Adipocyte (in vitro differentiated cells): ENCODE data around the gene XYLB.
A peak's percentile ranks its signal among the peaks of the same experiment; 100 is the strongest.

Experiments
- DNase-seq: peaks from one replicate; pipeline ENCODE4 v3.0.0-alpha.2; 2015; ENCODE audit warnings: low read depth
- H3K27me3 ChIP-seq: replicated peaks from 2 replicates; pipeline ENCODE4 v1.7.0; 2013; ENCODE audit warnings: mild to moderate bottlenecking, low read length, moderate library complexity; ENCODE audit not compliant: control insufficient read depth, insufficient read depth
- H3K36me3 ChIP-seq: 2 replicates; pipeline ENCODE4 v1.7.0; 2013; ENCODE audit warnings: low read length, mild to moderate bottlenecking, moderate library complexity; ENCODE audit not compliant: control insufficient read depth, insufficient read depth, severe bottlenecking
- H3K4me1 ChIP-seq: 2 replicates; pipeline ENCODE4 v1.7.0; 2013; ENCODE audit warnings: mild to moderate bottlenecking, low read length, moderate library complexity; ENCODE audit not compliant: control insufficient read depth, insufficient read depth
- H3K4me3 ChIP-seq: 2 replicates; pipeline ENCODE4 v1.7.0; 2013; ENCODE audit warnings: mild to moderate bottlenecking, low read length, moderate library complexity
- H3K9ac ChIP-seq: 2 replicates; pipeline ENCODE4 v1.7.0; 2013; ENCODE audit warnings: mild to moderate bottlenecking, low read length, moderate library complexity
- H3K9me3 ChIP-seq: 2 replicates; pipeline ENCODE4 v1.7.0; 2013; ENCODE audit warnings: mild to moderate bottlenecking, low read length, moderate library complexity; ENCODE audit not compliant: control insufficient read depth

XYLB gene

DNA sequence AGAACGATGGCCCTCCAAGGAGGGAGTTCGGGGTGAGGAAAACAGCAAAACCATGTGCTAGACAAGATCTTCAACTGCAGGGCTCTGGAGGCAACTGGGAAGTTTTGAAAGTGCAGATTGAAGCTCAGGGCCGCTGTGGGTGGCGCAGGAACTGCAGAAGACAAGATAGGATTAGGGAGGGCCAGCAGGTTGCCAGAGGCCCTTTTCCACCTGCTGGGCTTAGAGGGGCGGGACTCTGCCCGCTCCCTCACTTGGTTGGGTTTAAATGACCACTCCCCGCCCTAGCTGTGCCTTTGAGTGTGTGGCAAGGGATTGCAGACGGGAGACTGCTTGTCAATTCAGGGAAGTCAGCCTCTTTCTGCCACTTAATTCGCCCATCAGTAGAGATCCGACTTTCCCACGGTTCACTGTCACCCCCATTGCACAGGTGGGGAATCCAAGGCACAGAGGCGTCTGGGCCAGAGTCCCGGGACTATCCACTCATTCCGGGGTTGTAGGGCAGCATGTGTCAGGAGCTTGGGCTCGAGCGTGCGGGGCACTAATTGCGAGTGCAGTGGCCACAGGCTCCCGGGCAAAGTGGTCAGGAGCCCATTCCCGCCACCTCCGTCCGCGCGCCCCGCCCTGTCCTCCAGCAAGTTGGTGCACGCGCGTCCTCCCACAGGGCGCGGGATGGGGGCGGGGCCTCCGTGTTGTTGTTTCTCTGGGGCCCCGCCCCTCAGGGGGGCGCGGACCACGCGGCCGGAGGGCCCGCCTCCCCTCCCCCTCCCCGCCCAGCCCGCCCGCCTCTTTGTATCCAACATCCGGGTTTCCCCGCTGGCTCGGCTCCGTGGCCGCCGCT lies 106.7 kb downstream of the XYLB start, which contains the start of gene ACVR2B:
ACVR2B (plus strand) TSS at position 816 of the 838 bp plus-strand sequence. CDS start 433 bp downstream, outside the sequence.
- Histone ChIP-seq H3K36me3 (no peaks in the 10 kb centered on the region), H3K27me3 (no peaks in the 10 kb centered on the region), H3K9ac (peak within 1 kb of the TSS; percentile 77), H3K4me1 (peaks cover 13% of the 10 kb centered on the region), H3K9me3 (no peaks in the 10 kb centered on the region), H3K4me3 (peak within 1 kb of the TSS; percentile 83)
- DNase-seq = peak; percentile 93

DNA sequence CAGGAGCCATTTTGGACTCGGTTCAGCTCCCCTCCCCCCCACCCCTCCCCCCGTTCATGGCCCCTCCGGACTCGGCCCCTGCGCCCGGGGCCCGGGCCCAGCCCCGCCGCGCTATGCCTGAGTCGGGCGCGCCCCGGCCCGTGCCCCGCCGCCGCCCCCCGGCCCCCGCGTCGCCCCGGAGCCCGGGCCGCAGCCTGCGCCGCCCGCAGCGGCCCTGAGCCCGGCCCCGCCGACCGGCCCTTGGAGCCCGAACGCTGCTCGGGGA lies 107.3 kb downstream of the XYLB start:
- Histone ChIP-seq H3K4me1 (peaks cover 17% of the 10 kb centered on the region), H3K9ac (peak overlapping the region; percentile 77), H3K9me3 (no peaks in the 10 kb centered on the region), H3K4me3 (peak overlapping the region; percentile 83), H3K36me3 (no peaks in the 10 kb centered on the region), H3K27me3 (no peaks in the 10 kb centered on the region)
- DNase-seq = no peak

DNA sequence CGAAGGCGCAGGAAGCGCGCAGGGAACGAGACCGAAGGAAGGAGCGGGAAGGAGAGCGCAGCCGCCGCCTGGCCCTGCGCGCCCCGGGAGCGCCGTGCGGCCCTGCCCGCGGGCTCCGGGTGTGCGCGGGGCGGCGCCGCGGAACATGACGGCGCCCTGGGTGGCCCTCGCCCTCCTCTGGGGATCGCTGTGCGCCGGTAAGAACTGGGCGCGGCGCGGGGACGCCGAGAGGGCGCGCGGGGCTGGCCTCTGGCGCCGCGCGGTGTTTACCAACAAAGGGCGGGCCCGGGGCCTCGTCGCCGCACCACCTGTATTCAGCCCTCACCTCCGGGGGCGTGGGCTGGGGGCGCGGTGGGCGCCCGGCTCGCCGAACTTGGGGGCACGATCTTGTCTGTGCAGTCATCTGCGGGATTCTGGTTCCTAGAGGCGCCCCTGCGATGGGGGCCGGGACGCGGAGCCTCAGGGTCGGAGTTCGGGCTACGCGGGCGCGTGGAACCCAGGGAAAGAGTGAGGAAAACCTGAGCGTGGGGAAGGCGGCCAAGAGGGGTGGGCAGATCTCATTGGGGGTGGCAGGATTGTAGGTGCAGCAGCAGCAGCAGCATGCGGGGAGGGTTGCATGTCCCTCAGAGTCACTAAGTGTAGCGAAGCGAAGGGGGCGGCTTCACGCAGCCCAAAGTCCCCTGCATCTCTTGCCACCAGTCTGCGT lies 107.7 kb downstream of the XYLB start:
- H3K9me3 ChIP-seq = no peaks in the 10 kb centered on the region
- DNase-seq = peak; percentile 61
- H3K36me3 ChIP-seq = no peaks in the 10 kb centered on the region
- H3K4me1 ChIP-seq = peaks cover 22% of the 10 kb centered on the region
- peak overlapping the region; percentile 83 for H3K4me3 ChIP-seq
- H3K27me3 ChIP-seq = no peaks in the 10 kb centered on the region
- H3K9ac ChIP-seq = peak overlapping the region; percentile 77

DNA sequence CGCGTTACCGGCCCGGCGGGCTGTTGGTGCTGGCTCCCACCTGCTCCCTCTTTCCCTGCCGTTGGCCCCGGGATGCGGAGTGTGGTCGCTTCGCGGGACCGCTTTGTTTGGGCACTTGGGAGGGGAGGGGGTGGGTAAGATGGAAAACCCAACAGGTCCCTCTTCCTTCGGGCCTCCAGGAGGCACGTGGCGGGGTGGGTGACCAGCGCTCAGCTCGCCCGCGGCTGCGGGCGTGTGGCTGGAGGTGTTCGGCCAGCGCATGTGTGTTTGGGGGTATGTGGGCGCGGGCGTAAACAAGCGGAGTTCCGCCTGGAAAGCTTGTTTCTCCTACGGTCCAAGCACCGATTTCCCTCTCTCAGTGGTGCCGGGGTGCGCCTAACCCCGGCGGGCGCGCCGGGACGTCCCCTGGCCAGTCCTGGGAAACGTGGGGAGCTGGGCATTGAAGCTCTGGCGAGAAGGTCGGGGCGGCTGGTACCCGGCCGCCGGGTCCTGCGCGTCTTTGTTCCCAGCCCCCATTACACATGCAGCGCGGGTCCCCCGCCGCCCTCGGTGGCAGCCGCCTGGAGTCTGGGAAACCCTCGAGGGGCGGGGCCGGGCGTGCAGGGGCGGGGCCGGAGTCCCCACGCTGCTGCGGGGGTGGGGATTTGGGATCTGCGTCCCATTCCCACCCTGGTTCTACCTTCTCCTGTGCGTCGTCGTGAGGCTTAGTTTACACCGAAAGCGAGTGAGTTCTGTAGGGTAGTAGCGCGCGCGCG lies 108.5 kb downstream of the XYLB start:
- H3K4me3 ChIP-seq = peak overlapping the region; percentile 83
- H3K36me3 ChIP-seq = no peaks in the 10 kb centered on the region
- no peaks in the 10 kb centered on the region for H3K27me3 ChIP-seq
- H3K9me3 ChIP-seq = no peaks in the 10 kb centered on the region
- peak; percentile 70 for DNase-seq
- H3K9ac ChIP-seq = peak overlapping the region; percentile 77
- H3K4me1 ChIP-seq = peaks cover 26% of the 10 kb centered on the region

DNA sequence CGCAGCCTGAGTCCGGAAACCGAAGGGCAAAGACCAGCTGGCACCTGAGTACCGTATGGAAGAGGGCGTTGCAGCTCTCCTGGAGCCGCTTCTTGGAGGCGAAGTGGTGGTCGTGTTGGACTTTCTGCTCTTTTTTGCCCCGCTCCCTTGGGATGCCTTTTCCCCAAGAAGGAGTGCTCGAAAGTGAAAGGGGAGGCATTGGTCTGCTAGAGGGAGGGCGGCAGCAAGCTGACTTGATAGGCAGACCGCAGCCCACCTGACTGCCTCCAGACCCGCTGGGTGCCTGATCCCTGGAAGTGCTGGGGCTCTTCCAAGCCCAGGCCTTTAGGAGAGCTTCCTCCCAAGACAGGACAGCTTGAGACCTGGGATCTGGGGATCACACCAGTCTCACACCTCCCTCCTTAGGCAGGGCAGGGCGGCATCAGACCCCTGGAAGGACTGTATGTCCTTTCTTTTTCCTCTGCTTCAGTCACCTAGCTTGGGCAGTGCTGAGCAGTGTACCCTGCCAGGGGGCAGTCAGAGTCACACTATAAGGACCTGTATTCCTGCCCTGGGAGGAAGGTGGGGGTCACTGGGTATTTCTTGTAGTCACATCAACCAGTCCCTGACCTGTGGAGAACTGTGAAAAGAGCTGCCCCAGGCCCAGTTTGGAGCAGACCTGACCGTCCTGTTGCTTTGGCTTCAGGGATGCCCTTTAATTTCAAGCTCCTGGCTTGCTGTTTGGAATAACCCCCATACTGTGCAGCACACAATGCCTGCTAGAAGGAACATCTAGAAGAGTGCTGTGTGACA lies 109.2 kb downstream of the XYLB start:
- peaks cover 26% of the 10 kb centered on the region for H3K4me1 ChIP-seq
- no peaks in the 10 kb centered on the region for H3K36me3 ChIP-seq
- DNase-seq = no peak
- no peaks in the 10 kb centered on the region for H3K9me3 ChIP-seq
- peak overlapping the region; percentile 83 for H3K4me3 ChIP-seq
- no peaks in the 10 kb centered on the region for H3K27me3 ChIP-seq
- H3K9ac ChIP-seq = peak overlapping the region; percentile 51

DNA sequence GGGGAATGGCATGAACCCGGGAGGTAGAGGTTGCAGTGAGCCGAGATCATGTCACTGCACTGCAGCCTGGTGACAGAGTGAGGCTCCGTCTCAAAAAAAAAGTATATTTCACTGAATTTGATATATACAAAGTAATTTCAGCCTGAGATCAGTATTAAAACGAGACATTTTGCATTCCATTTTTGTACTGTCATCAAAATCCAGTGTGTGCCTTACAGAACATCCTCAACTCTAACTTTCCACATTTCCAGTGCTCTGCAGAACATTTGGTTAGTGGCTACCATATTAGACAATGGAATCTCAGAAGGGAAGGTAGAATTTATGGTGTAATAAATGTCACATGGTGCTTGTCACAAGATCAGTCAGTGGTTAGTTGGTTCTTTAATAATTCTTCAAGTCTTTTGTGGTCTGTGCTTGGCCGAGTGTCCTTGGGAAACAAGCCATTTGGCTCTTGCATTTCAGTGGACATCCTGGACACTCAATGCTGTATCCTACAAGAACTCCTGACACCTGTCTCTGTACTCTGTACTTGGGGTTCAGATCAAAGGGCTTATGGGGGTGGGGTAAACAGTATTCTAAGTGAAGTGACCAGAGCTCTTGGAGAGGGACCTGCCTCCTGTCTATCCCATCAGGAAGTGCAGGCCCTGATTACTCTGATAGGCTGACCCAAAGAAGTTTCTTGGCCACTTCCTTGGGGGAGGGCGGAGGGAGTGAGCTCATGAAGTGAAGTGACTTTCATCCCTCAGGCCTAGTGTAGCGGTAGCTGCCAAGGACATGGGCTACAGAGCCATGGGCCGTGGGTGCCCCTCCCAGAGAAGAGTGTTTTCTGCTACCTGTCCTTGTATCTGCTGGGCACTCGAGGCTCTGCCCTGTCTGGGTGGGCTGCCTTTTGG lies 110.8 kb downstream of the XYLB start:
- H3K9me3 ChIP-seq = no peaks in the 10 kb centered on the region

DNA sequence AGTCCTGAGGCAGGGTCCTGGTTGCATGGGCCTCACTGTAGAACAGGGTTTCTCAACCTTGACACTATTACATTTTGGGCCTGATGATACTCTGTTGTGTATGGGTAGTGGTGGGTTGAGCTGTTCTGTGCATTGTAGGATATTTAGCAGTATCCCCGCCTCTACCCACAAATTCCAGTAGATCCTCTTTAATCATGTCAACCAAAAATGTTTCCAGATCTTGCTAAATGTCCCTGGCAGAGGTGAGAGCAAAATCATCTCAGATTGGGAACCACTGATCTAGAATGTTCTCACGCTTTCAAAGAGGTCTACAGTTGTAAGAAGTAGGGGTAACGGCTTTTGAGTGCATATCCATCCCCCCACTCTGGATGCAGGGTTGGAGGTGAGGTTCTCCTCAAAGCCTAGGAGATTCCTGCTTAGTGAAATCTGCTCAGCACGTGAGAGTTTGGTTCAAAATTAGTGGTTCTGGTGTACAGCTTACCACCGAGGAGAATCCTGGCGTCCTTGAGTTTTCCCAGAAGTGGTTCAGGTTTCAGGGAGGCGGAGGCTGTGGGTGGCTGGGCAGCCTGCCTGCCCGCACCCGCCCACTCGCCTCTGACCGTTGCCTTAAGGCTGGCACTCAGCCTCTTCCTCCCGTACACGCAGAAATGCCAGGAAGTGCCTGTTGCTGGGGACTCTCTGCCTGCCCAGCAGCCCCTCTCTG lies 112.4 kb downstream of the XYLB start:
- peaks cover 26% of the 10 kb centered on the region for H3K4me1 ChIP-seq
- no peak overlapping the region for H3K4me3 ChIP-seq
- no peaks in the 10 kb centered on the region for H3K36me3 ChIP-seq
- no peaks in the 10 kb centered on the region for H3K27me3 ChIP-seq
- peak; percentile 79 for DNase-seq
- no peaks in the 10 kb centered on the region for H3K9me3 ChIP-seq
- H3K9ac ChIP-seq = no peak overlapping the region

More for the DNA sequence above, 110.8 kb downstream of the XYLB start:
- Histone ChIP-seq H3K9ac (no peak overlapping the region), H3K4me1 (peaks cover 26% of the 10 kb centered on the region), H3K4me3 (no peak overlapping the region), H3K27me3 (no peaks in the 10 kb centered on the region), H3K36me3 (no peaks in the 10 kb centered on the region)
- no peak for DNase-seq

DNA sequence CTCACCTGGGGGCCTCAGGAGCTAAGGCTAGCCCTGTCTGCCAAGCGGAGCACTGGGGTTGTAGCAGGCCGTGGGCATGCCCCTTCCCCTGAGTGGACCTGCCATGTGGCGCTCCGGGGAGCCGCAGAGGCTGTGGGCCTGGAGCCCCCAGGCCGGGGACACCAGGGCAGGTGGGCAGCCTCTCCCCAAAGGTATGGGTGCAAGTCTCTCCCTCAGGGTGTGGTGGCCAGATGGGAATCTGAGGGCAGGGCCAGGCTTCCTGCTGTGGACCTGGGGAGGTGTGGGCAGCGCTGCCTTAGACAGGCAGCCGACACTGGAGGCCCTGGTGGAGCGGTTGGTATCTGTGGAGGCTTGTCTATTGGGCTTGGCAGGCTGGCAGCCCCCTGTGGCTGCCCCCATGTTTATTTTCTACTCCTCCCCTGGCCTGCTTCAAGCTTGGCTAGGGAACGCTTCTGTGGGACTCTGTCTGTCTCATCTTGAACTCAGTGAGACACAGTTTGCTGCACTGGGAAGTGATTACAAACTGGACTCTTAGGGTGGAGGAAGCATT lies 113.0 kb downstream of the XYLB start:
- Histone ChIP-seq H3K9me3 (no peaks in the 10 kb centered on the region), H3K27me3 (no peaks in the 10 kb centered on the region)
- no peak for DNase-seq

DNA sequence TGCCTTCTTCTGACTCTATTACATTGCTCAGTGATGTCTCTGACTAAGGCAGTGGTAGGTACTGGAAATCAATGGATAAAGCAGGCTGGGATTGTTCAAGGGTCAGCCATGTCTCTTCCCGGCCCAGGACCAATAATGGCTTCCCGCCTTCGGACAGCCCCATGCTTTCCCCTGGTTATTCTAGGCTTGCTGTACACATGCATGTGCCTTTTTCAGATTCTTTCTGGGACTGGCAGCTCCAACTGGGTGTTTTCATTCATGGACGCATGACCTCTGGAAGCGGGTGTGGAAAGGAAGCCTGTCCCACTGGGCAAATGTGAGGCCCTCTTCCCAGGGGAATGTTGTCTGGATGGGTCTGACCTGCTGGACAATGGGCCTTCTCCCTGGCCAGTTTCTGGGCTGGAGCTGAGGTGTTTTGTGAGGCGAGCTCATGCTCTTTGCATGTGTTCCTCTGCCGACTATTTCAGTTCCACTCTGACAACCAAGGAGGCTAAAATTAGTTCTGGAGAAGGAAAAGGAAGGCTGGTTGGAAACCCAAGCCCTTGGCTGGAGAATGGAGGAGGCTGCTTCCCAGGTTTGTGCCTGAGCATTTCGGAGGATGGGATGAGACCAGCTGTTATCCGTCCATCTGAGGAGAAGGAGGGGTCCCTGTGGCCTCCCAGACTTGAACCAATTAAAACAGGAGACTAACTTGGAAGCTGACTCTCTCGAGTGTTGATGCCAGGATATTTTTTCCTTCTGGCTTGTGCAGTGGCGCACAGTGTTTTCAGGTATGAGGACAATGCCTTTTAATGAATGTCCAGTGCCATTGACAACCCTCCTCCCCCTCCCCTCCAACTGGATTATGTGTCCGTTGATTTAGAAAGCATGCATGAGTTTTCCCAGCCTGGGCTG lies 114.0 kb downstream of the XYLB start:
- no peak for DNase-seq
- Histone ChIP-seq H3K36me3 (no peaks in the 10 kb centered on the region), H3K9me3 (peaks cover 2% of the 10 kb centered on the region), H3K9ac (no peak overlapping the region), H3K27me3 (no peaks in the 10 kb centered on the region), H3K4me3 (no peak overlapping the region), H3K4me1 (peaks cover 15% of the 10 kb centered on the region)

More for the DNA sequence above, 113.0 kb downstream of the XYLB start:
- H3K4me1 ChIP-seq = peaks cover 23% of the 10 kb centered on the region
- no peak overlapping the region for H3K9ac ChIP-seq
- H3K4me3 ChIP-seq = no peak overlapping the region
- no peaks in the 10 kb centered on the region for H3K36me3 ChIP-seq
